Fibroblast of mammary gland (primary cell): ENCODE data around the gene FXYD3.

Source experiments
- DNase-seq: peaks from one replicate; pipeline ENCODE4 v3.0.0-alpha.2; 2010; ENCODE audit warnings: low read depth
- H3K4me3 ChIP-seq: 2 replicates; pipeline ENCODE4 v1.5.1; 2011; ENCODE audit warnings: low read depth, mild to moderate bottlenecking, low read length, moderate library complexity; ENCODE audit not compliant: control insufficient read depth
- CTCF ChIP-seq: conservative IDR thresholded peaks from 2 replicates; pipeline ENCODE4 v1.5.1; 2011; ENCODE audit warnings: low read depth, low read length, inconsistent platforms; ENCODE audit not compliant: control insufficient read depth, insufficient read depth

FXYD3 gene

GRCh38 chr19:35115177-35115951 lies at the start of gene FXYD3:
Gene FXYD3, plus strand, starts transcription at chr19:35115823. Its CDS starts 3,554 bp downstream, at chr19:35119377.
- no peak for TF ChIP-seq CTCF
- no peak for DNase-seq
- H3K4me3 ChIP-seq = no peak within 1 kb of the TSS

GRCh38 chr19:35066121-35066520 lies 49.5 kb upstream of the FXYD3 start:
- H3K4me3 ChIP-seq = no peak overlapping the region
- no peak for TF ChIP-seq CTCF
- no peak for DNase-seq

- peak; percentile 88 for TF ChIP-seq CTCF
- no peak overlapping the region for H3K4me3 ChIP-seq
- peak; percentile 79 for DNase-seq
Observed at GRCh38 chr19:35066691-35067563, 48.7 kb upstream of the FXYD3 start.

- no peak for TF ChIP-seq CTCF
Observed at GRCh38 chr19:35068941-35069634, 46.5 kb upstream of the FXYD3 start.

GRCh38 chr19:35069696-35070095 lies 45.9 kb upstream of the FXYD3 start:
- no peak for DNase-seq
- no peak for TF ChIP-seq CTCF
- H3K4me3 ChIP-seq = no peak overlapping the region

More at GRCh38 chr19:35068941-35069634, 46.5 kb upstream of the FXYD3 start:
- no peak for DNase-seq
- H3K4me3 ChIP-seq = no peak overlapping the region

- no peak for DNase-seq
- TF ChIP-seq CTCF = no peak
- no peak overlapping the region for H3K4me3 ChIP-seq
Observed at GRCh38 chr19:35070471-35070870, 45.2 kb upstream of the FXYD3 start.
